ENCODE data around the gene CXCL11. TPM values are rescaled to one million over a fixed set of nuclear protein-coding genes. Genes with fewer than 3 reads are reported as not detected.
"Not testable (repeated sequence)": the region's sequence is repeated elsewhere in the genome, so short reads cannot be mapped to it uniquely, and the experiment has no call there.

CXCL11 gene
- polyA plus RNA-seq, 1 donor = not detected

DNA sequence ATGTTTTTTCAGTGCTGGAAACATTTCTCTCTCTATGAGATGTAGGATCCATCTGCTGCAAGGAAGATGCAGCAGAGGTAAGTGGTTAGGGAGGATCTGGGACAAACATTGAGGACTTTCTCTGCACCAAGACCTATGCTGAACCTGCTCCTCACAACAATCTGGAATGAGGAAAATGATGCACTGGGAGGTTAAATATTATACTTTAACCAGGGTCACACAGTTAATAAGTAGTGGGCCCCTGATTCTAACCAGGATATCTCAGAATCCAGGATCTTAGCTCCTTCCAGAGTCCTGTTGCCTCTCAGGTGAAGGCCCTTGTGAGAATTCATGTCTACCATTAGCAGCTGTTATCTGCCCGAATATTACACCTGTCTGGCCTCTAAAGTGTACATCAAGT, 35.6 kb downstream of the CXCL11 start:
- no peak for DNase-seq

DNA sequence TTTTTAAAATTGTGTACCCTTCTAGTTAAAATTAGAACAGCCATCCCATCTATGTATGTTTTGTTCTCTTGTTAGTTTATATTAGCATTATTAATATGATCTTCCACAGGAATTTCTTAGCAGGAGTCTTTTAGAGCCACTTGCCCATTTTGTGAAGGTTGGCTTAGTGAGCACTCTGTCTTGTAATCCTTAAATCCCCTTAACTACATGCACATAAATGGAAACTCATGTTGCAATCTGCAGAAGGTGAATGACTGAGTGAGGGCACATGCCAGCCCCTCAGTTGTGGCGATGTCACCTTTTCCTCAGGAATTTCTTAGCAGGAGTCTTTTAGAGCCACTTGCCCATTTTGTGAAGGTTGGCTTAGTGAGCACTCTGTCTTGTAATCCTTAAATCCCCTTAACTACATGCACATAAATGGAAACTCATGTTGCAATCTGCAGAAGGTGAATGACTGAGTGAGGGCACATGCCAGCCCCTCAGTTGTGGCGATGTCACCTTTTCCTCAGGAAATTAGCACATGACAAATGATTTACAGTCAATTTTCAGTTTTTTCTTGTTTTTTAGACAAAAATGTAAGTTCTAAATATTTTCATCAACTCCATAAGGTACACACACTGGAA, 37.2 kb downstream of the CXCL11 start:
- DNase-seq = not testable (repeated sequence)

DNA sequence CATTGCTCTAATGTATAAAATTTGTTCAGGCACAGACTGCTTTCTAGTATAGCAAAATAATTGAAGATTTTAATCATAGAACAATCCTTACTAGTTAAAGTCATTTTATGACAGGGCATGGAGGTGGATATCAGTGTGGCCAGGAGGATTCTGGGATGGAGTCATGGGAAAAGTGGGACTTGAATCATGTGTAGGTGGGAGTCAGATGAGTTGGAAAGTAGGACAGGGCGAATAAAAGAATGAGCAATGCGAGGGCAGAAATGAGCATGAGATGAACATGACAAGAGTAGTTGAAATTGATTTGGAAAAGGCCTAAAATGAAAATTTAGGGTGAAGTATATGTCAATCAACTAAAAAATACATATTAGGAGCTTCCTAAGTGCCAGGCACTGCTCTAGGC, 37.9 kb downstream of the CXCL11 start:
- no peak for DNase-seq

DNA sequence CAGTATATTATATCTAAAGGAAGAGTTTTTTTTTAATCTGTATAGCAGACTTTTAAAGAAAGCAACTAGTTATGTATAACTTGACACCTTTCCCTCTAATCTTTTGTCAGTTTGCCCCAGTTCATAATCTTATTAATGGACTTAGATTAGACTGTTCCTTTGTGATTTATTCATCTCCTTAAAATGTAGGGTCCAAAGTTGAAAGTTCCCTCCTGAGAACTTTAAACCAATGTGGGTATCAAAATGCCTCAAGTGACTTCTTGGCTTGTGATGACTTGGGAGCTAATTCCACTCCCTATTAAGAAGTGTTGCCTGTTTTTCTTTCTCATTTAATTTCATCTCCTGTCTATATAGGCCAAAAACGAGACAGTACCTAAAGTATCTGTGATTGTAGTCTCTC, 38.8 kb downstream of the CXCL11 start:
- no peak for DNase-seq

DNA sequence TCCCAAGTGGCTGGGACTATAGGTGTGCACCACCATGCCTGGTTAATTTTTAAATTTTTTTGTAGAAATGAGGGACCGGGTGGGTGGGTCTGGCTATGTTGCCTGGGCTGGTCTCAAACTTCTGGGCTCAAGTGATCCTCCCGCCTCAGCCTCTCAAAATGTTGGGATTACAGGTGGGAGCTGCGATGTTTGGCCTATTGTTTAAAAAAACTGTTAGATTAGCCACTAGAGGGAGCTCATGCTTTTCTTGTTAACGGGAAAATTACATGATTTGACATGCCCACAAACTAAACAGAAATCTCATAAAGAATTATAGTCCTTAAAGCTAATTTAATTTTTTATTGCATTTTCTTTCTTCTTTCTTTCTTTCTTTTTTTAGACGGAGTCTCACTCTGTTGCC, 40.1 kb downstream of the CXCL11 start:
- peak; percentile 51 for DNase-seq

DNA sequence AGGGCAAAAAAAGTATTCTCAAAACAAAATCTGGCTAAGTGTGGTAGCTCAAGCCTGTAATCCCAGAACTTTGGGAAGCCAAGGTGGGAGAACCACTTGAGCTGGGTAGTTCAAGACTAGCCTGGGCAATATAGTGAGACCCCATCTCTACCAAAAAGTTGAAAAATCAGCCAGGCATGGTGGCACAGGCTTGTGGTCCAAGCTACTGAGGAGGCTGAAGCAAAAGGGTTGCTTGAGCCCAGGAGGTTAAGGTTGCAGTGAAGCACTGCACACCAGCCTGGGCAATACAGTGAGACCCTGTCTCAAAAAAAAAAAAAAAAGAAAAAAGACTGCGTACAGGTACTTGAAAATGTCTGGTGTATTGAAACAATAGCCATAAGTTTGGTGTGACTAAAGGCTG, 43.4 kb downstream of the CXCL11 start:
- DNase-seq = no peak

DNA sequence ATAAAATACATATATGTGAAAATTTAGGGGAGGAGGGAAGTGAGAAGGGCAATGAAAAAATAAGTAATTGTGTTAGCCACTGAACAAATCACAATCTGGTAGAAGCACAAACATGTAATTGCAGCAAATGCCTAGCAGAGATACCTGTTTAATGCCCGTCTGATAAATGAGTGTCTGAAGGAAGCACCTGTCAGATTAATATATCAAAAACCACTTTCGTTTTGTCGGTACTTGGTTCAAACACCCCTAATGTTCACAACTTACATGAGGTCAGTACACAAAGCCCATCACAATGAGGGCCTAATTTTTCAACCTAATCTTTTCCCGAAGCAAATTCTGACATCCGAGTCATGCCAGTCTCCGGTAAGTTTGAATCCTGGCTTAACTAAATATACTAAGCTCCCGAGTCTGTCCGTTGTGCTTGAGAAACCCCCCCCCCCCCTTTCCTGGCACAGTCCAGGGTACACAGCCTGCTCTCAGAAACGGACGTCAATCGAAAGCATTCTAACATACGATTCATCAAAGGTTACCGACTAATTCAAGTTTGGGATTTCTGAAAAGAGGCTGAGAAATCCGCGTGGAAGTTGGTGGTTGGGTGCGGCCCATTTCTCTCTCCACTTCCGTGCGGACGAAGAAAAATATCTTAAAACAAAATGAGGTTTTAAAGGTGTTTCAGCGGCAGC, 45.9 kb downstream of the CXCL11 start:
- DNase-seq = no peak

DNA sequence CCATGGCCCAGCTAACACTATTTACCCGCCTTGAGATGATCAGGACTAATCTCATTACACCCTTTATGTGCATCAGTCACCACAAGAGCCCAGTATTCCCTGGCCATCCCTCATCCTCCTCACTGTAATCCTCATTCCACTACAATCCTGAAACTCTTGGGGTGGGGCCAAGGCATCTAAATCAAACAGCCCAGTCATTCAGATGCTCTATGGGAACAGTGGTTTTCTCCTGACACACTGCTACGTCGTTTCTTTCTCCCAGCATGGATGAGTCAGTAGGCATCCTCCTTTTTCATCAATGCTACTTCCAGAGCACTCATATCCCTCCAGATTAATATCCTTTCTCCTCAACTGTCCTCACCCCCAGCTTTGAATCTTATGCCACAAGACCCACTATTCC, 50.8 kb downstream of the CXCL11 start:
- DNase-seq = no peak

Other genes with a start within 250 kb of the CXCL11 start
- 0.58 TPM for gene PPEF2, start 133.6 kb downstream of the CXCL11 start, polyA plus RNA-seq (ENCODE audit: insufficient read length)
- gene NAAA, start 95.1 kb downstream of the CXCL11 start, polyA plus RNA-seq (ENCODE audit: insufficient read length) = 23.4 TPM
- 51.1 TPM for gene SDAD1, start 45.1 kb downstream of the CXCL11 start, polyA plus RNA-seq (ENCODE audit: insufficient read length)
- 0.12 TPM for gene CXCL9, start 28.6 kb downstream of the CXCL11 start, polyA plus RNA-seq (ENCODE audit: insufficient read length)
- 0.93 TPM for gene CXCL10, start 12.6 kb downstream of the CXCL11 start, polyA plus RNA-seq (ENCODE audit: insufficient read length)
- gene ART3, start 38.6 kb upstream of the CXCL11 start, polyA plus RNA-seq (ENCODE audit: insufficient read length) = 0.42 TPM
- 93.6 TPM for gene NUP54, start 112.3 kb upstream of the CXCL11 start, polyA plus RNA-seq (ENCODE audit: insufficient read length)
- 173 TPM for gene SCARB2, start 177.8 kb upstream of the CXCL11 start, polyA plus RNA-seq (ENCODE audit: insufficient read length)
- 9.4 TPM for gene FAM47E, start 215.7 kb upstream of the CXCL11 start, polyA plus RNA-seq (ENCODE audit: insufficient read length)